NCI-H146 treated with DMSO at 0.1 percent for 48 hours (cell line): ENCODE data around the gene GOLGA2.
"Not testable (repeated sequence)": the region's sequence is repeated elsewhere in the genome, so short reads cannot be mapped to it uniquely, and the experiment has no call there.

Experiments
- DNase-seq: peaks from one replicate; lab custom pipeline; 2025; ENCODE audit not compliant: unreplicated experiment; lab: John Stamatoyannopoulos, UW

The GOLGA2 gene

GRCh38 chr9:128293091-128293490 is 17.3 kb upstream of the GOLGA2 start:
- no peak for DNase-seq

GRCh38 chr9:128292009-128292408 is 16.2 kb upstream of the GOLGA2 start:
- no peak for DNase-seq

GRCh38 chr9:128288273-128289004 is 12.6 kb upstream of the GOLGA2 start:
- no peak for DNase-seq

- no peak for DNase-seq
Observed at GRCh38 chr9:128286440-128286839, 10.6 kb upstream of the GOLGA2 start.

- no peak for DNase-seq
Observed at GRCh38 chr9:128285033-128285784, 9.4 kb upstream of the GOLGA2 start.

GRCh38 chr9:128282500-128282899 is 6.7 kb upstream of the GOLGA2 start:
- DNase-seq, result no peak

- DNase-seq, result no peak
Observed at GRCh38 chr9:128280084-128280622, 4.3 kb upstream of the GOLGA2 start.

GRCh38 chr9:128279088-128280073 is 3.6 kb upstream of the GOLGA2 start:
- not testable (repeated sequence) for DNase-seq

- no peak for DNase-seq
Observed at GRCh38 chr9:128276574-128277270, 915 bp upstream of the GOLGA2 start.

- peak; percentile 88 for DNase-seq
Observed at GRCh38 chr9:128276008-128276573, 284 bp upstream of the GOLGA2 start, which contains the start of gene SWI5. SWI5 (plus strand) TSS chr9:128276276.

- no peak for DNase-seq
Observed at GRCh38 chr9:128274245-128274644, 1.6 kb downstream of the GOLGA2 start.

- DNase-seq, result no peak
Observed at GRCh38 chr9:128271512-128271911, 4.3 kb downstream of the GOLGA2 start.

GRCh38 chr9:128271112-128271511 is 4.7 kb downstream of the GOLGA2 start:
- DNase-seq, result no peak

- no peak for DNase-seq
Observed at GRCh38 chr9:128266868-128267590, 8.8 kb downstream of the GOLGA2 start.

- DNase-seq, result no peak
Observed at GRCh38 chr9:128265348-128265847, 10.4 kb downstream of the GOLGA2 start.

GRCh38 chr9:128262687-128263086 is 13.1 kb downstream of the GOLGA2 start:
- no peak for DNase-seq

GRCh38 chr9:128260340-128260739 is 15.5 kb downstream of the GOLGA2 start:
- DNase-seq, result no peak

GRCh38 chr9:128259156-128259555 is 16.7 kb downstream of the GOLGA2 start:
- no peak for DNase-seq

- no peak for DNase-seq
Observed at GRCh38 chr9:128258326-128258725, 17.5 kb downstream of the GOLGA2 start.
